Activated naive CD4-positive, alpha-beta T cell treated with anti-CD3 and anti-CD28 coated beads for 36 hours (primary cell): ENCODE results near the gene MALAT1. TPM values are rescaled to one million over a fixed set of nuclear protein-coding genes. Genes with fewer than 3 reads are reported as not detected.

Experiments used
- CTCF ChIA-PET: fragments of 350-600 bp; sonication (Branson Sonifier 250); formaldehyde crosslinking; loops from one replicate; lab custom pipeline; 2021; ENCODE audit warnings: antibody characterized with exemption; lab: Charles Lee
- DNase-seq: peaks from one replicate; pipeline ENCODE4 v3.0.0-alpha.2; 2020
- H3K27ac Mint-ChIP-seq: one replicate; pipeline ENCODE4 v1.8.0; 2021; ENCODE audit warnings: mild to moderate bottlenecking, mixed read lengths
- H3K27me3 Mint-ChIP-seq: one replicate; pipeline ENCODE4 v1.8.0; 2021; ENCODE audit warnings: low read depth, mixed read lengths
- H3K36me3 Mint-ChIP-seq: one replicate; pipeline ENCODE4 v1.8.0; 2021; ENCODE audit warnings: low read depth, mixed read lengths
- H3K4me1 Mint-ChIP-seq: one replicate; pipeline ENCODE4 v1.8.0; 2021; ENCODE audit warnings: low read depth, mixed read lengths
- H3K4me3 Mint-ChIP-seq: one replicate; pipeline ENCODE4 v1.8.0; 2021; ENCODE audit warnings: mild to moderate bottlenecking, moderate library complexity, mixed read lengths
- H3K9me3 Mint-ChIP-seq: one replicate; pipeline ENCODE4 v1.8.0; 2021; ENCODE audit warnings: mixed read lengths
- intact Hi-C: fragments of 100-400 bp; cut with micrococcal nuclease; formaldehyde crosslinking; loops from one replicate; pipeline ENCODE4 v1.15.1; 2023
- total RNA-seq, 2 experiments: library from RNA; stranded (reverse); gene quantifications; one replicate each; pipeline ENCODE4 v1.2.3, GENCODE V29; 2021

MALAT1 gene
- total RNA-seq, 2 experiments from 2014 or later: 10,460 to 10,508 TPM

DNA sequence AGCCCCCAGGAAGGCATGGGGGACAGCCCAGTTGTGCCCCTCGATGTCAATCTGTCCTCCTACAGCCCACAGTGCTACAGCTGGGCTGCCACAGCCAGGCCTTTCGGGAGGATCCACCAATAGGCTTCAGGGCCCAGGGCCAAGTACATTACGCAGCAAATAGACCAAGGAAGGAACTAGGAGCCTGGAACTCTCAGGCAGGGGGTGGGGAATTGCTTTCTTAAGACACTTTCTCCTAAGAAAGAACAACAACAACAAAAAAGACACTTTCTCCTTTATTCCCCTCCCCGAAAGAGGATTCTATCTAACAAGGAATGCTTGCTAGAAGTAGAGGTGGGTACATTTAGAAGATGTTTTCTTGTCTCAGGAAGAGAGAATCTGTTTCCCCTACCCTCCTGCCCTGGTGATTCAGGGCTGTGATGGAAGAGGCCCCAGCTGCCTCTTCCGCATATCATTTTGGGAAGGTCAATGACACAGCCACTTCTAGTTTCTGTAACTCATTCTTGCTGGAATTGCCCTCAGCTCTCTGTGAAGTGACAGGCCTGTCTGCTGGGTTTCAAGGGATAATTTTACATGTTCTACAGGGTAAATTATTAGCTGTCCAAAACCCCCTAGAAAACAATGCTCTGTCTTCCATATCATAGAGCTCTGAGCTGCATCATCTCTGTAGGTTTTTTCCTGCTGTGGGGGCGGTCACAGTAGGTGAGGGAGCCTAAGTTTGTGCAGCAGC lies 6.0 kb upstream of the MALAT1 start:
- H3K27me3 Mint-ChIP-seq: no peaks in the 10 kb centered on the region
- H3K4me3 Mint-ChIP-seq: peak overlapping the region; percentile 67
- DNase-seq: peak; percentile 81
- H3K4me1 Mint-ChIP-seq: peaks cover 76% of the 10 kb centered on the region
- H3K27ac Mint-ChIP-seq: peak overlapping the region; percentile 95
- no peaks in the 10 kb centered on the region for H3K9me3 Mint-ChIP-seq
- H3K36me3 Mint-ChIP-seq: peaks cover 3% of the 10 kb centered on the region
- intact Hi-C loops: loop anchor here (1.0 to 10.0 kb wide), 4 partner anchors 16 to 628 kb away; partner anchors contain the start of gene SLC25A45
- CTCF ChIA-PET: interaction anchor here (0.9 to 3.5 kb wide), 4 partner anchors 11 to 24 kb away, joined by 6 to 20 read pairs (median 13); no protein-coding TSS in a partner anchor

DNA sequence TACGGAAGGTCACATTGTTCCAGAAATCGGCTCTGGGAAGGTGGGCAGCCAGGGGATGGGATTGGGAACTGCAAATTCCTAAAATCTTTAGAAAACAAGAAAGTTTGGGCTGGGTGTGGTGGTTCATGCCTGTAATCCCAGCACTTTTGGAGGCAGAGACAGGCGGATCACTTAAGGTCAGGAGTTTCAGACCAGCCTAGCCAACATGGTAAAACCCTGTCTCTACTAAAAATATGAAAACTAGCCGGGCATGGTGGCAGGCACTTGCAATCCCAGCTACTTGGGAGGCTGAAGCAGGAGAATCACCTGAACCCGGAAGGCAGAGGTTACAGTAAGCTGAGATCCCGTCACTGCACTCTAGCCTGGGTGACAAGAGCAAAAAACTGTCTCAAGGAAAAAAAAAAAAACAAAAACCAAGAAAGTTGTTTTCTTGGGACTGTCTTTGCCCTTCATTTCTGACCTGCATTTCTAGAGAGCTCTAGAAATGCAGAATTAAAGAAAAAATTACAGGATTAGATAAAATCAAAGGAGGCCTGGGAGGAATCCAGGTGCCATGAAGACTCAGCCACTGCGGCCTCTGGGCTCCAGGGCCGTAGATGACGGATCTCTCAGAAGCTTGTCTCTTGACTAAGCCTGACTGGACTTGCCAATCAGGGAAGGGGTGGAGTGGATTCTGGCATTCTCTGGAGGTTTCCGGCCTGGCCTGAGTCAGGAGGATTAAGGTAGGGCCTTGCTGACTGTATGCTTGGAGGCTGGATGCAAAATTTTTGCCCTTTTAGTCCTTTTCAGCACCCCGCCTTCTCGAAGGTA lies 5.3 kb upstream of the MALAT1 start:
- no peak for DNase-seq

DNA sequence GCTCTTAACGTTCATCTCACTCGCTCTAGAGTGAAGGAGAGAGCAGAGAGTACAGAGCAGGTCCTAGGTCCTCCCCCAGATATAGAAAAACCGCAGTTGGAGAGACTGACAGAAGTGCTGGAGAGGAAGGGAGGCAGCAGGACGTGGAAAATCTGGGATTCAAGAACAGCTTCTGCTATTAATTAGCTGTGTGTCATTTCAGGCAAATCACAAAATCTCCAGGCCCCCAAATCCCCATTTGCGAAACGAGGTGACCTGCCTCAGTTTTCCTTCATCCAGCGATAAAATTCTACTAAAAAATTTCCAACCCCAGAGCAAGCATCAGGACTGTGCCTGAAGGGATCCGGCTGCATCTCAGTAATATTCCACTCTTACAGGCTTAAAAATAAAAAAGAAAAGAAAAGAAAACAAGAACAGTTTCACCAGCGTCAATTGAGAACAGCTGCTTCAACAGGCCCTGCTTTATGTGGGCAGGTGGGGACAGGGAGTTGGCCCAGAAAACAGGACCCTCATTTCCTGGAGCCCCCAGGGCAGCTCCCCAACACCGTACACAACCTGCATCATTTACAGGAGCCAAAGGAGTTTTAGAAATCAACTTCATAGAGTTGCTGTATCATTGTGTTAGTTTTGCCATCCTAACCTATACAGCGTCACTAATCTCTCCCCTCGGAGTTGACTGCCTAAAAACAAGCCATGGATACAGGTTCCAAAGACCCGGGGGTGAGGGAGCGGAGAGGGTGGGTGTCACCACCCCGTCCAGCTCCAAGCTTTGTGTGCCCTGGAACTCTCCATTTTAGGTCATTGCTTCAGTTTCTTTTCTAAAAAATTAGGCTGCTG lies 2.3 kb upstream of the MALAT1 start:
- peak; percentile 43 for DNase-seq
- H3K9me3 Mint-ChIP-seq: no peaks in the 10 kb centered on the region
- no peak overlapping the region for H3K4me3 Mint-ChIP-seq
- CTCF ChIA-PET: interaction anchor here (1.0 to 17.7 kb wide), 10 partner anchors 9 to 77 kb away, joined by 4 to 359 read pairs (median 9); partner anchors contain the start of gene NEAT1
- no peaks in the 10 kb centered on the region for H3K27me3 Mint-ChIP-seq
- H3K27ac Mint-ChIP-seq: no peak overlapping the region
- intact Hi-C loops: loop anchor here (1.0 to 10.0 kb wide), 7 partner anchors 19 to 719 kb away; partner anchors contain the start of genes NEAT1, SF1 and SLC25A45
- peaks cover 3% of the 10 kb centered on the region for H3K36me3 Mint-ChIP-seq
- peaks cover 45% of the 10 kb centered on the region for H3K4me1 Mint-ChIP-seq

More for the DNA sequence above, 5.3 kb upstream of the MALAT1 start:
- H3K4me1 Mint-ChIP-seq: peaks cover 68% of the 10 kb centered on the region
- H3K27me3 Mint-ChIP-seq: no peaks in the 10 kb centered on the region
- intact Hi-C loops: loop anchor here (1.0 to 10.0 kb wide), 4 partner anchors 16 to 629 kb away; partner anchors contain the start of gene SLC25A45
- CTCF ChIA-PET: interaction anchor here (0.6 to 3.5 kb wide), 5 partner anchors 12 to 24 kb away, joined by 3 to 20 read pairs (median 7); no protein-coding TSS in a partner anchor
- H3K36me3 Mint-ChIP-seq: peaks cover 3% of the 10 kb centered on the region
- H3K4me3 Mint-ChIP-seq: peak overlapping the region; percentile 67
- no peaks in the 10 kb centered on the region for H3K9me3 Mint-ChIP-seq
- peak overlapping the region; percentile 95 for H3K27ac Mint-ChIP-seq

DNA sequence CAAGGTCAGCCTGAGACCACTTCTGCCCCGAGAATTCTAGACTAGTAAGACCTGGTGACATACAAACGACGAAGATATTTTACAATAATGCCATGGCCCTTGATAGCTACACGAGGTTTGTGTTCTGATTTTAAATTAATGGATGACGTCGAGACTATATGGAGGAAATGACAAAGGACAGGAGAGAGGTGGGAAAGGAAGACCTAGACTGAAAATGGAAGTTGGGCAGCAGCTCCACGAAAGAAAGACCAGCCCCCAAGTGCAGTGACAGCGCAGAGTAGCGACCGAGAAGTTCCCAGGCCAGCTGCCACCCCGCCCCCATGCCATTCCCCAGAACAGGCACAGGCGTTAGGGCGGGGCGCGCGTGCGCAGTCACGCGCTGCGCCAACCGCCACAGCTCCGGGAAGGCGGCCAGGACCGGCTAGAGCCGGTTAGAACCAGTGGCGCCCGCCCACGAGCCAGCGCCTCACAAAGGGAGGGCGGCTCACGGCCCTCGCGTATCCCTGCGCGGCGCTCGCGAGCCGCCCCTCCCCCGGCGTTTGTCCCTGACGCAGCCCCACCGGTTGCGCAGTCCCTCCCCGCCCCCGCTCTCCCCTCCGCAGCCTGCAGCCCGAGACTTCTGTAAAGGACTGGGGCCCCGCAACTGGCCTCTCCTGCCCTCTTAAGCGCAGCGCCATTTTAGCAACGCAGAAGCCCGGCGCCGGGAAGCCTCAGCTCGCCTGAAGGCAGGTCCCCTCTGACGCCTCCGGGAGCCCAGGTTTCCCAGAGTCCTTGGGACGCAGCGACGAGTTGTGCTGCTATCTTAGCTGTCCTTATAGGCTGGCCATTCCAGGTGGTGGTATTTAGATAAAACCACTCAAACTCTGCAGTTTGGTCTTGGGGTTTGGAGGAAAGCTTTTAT lies 1.5 kb upstream of the MALAT1 start:
- no peaks in the 10 kb centered on the region for H3K9me3 Mint-ChIP-seq
- CTCF ChIA-PET: interaction anchor here (0.6 to 17.7 kb wide), 12 partner anchors 9 to 299 kb away, joined by 3 to 359 read pairs (median 7); partner anchors contain the start of gene NEAT1
- H3K27me3 Mint-ChIP-seq: no peaks in the 10 kb centered on the region
- H3K4me3 Mint-ChIP-seq: no peak overlapping the region
- peaks cover 37% of the 10 kb centered on the region for H3K4me1 Mint-ChIP-seq
- peaks cover 3% of the 10 kb centered on the region for H3K36me3 Mint-ChIP-seq
- peak; percentile 99 for DNase-seq
- no peak overlapping the region for H3K27ac Mint-ChIP-seq
- intact Hi-C loops: loop anchor here (1.0 to 10.0 kb wide), 7 partner anchors 20 to 720 kb away; partner anchors contain the start of genes NEAT1, SF1 and SLC25A45

DNA sequence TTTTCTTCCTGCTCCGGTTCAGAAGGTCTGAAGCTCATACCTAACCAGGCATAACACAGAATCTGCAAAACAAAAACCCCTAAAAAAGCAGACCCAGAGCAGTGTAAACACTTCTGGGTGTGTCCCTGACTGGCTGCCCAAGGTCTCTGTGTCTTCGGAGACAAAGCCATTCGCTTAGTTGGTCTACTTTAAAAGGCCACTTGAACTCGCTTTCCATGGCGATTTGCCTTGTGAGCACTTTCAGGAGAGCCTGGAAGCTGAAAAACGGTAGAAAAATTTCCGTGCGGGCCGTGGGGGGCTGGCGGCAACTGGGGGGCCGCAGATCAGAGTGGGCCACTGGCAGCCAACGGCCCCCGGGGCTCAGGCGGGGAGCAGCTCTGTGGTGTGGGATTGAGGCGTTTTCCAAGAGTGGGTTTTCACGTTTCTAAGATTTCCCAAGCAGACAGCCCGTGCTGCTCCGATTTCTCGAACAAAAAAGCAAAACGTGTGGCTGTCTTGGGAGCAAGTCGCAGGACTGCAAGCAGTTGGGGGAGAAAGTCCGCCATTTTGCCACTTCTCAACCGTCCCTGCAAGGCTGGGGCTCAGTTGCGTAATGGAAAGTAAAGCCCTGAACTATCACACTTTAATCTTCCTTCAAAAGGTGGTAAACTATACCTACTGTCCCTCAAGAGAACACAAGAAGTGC lies 661 bp upstream of the MALAT1 start:
- Mint-ChIP-seq H3K9me3 (no peaks in the 10 kb centered on the region), H3K4me3 (no peak overlapping the region), H3K27me3 (no peaks in the 10 kb centered on the region), H3K36me3 (peaks cover 3% of the 10 kb centered on the region), H3K27ac (no peak overlapping the region), H3K4me1 (peaks cover 31% of the 10 kb centered on the region)
- CTCF ChIA-PET: interaction anchor here (0.8 to 17.7 kb wide), 8 partner anchors 10 to 78 kb away, joined by 3 to 359 read pairs (median 6); partner anchors contain the start of gene NEAT1
- intact Hi-C loops: loop anchor here (5.0 to 10.0 kb wide), 2 partner anchors 633 to 721 kb away; partner anchors contain the start of gene SF1
- DNase-seq: peak; percentile 78

DNA sequence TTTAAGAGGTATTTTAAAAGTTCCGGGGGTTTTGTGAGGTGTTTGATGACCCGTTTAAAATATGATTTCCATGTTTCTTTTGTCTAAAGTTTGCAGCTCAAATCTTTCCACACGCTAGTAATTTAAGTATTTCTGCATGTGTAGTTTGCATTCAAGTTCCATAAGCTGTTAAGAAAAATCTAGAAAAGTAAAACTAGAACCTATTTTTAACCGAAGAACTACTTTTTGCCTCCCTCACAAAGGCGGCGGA lies 193 bp upstream of the MALAT1 start:
- peaks cover 3% of the 10 kb centered on the region for H3K36me3 Mint-ChIP-seq
- H3K9me3 Mint-ChIP-seq: no peaks in the 10 kb centered on the region
- no peak overlapping the region for H3K4me3 Mint-ChIP-seq
- DNase-seq: no peak
- CTCF ChIA-PET: interaction anchor here (1.6 to 17.7 kb wide), 6 partner anchors 10 to 79 kb away, joined by 5 to 359 read pairs (median 10); partner anchors contain the start of gene NEAT1
- H3K27ac Mint-ChIP-seq: no peak overlapping the region
- H3K27me3 Mint-ChIP-seq: no peaks in the 10 kb centered on the region
- peaks cover 28% of the 10 kb centered on the region for H3K4me1 Mint-ChIP-seq
- intact Hi-C loops: loop anchor here (5.0 to 10.0 kb wide), 2 partner anchors 634 to 721 kb away; partner anchors contain the start of gene SF1

DNA sequence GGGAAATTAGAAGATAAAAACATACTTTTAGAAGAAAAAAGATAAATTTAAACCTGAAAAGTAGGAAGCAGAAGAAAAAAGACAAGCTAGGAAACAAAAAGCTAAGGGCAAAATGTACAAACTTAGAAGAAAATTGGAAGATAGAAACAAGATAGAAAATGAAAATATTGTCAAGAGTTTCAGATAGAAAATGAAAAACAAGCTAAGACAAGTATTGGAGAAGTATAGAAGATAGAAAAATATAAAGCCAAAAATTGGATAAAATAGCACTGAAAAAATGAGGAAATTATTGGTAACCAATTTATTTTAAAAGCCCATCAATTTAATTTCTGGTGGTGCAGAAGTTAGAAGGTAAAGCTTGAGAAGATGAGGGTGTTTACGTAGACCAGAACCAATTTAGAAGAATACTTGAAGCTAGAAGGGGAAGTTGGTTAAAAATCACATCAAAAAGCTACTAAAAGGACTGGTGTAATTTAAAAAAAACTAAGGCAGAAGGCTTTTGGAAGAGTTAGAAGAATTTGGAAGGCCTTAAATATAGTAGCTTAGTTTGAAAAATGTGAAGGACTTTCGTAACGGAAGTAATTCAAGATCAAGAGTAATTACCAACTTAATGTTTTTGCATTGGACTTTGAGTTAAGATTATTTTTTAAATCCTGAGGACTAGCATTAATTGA lies 1.0 kb downstream of the MALAT1 start:
- DNase-seq: no peak
- Mint-ChIP-seq H3K4me1 (peaks cover 21% of the 10 kb centered on the region), H3K36me3 (no peaks in the 10 kb centered on the region), H3K9me3 (no peaks in the 10 kb centered on the region), H3K4me3 (no peak overlapping the region), H3K27me3 (no peaks in the 10 kb centered on the region), H3K27ac (no peak overlapping the region)
- intact Hi-C loops: loop anchor here (5.0 to 10.0 kb wide), 2 partner anchors 635 to 723 kb away; partner anchors contain the start of gene SF1
- CTCF ChIA-PET: interaction anchor here (1.3 to 17.7 kb wide), 4 partner anchors 22 to 80 kb away, joined by 3 to 359 read pairs (median 6); partner anchors contain the start of gene NEAT1

DNA sequence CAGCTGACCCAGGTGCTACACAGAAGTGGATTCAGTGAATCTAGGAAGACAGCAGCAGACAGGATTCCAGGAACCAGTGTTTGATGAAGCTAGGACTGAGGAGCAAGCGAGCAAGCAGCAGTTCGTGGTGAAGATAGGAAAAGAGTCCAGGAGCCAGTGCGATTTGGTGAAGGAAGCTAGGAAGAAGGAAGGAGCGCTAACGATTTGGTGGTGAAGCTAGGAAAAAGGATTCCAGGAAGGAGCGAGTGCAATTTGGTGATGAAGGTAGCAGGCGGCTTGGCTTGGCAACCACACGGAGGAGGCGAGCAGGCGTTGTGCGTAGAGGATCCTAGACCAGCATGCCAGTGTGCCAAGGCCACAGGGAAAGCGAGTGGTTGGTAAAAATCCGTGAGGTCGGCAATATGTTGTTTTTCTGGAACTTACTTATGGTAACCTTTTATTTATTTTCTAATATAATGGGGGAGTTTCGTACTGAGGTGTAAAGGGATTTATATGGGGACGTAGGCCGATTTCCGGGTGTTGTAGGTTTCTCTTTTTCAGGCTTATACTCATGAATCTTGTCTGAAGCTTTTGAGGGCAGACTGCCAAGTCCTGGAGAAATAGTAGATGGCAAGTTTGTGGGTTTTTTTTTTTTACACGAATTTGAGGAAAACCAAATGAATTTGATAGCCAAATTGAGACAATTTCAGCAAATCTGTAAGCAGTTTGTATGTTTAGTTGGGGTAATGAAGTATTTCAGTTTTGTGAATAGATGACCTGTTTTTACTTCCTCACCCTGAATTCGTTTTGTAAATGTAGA lies 1.7 kb downstream of the MALAT1 start:
- H3K9me3 Mint-ChIP-seq: no peaks in the 10 kb centered on the region
- H3K4me3 Mint-ChIP-seq: no peak overlapping the region
- intact Hi-C loops: no loop called here
- no peaks in the 10 kb centered on the region for H3K27me3 Mint-ChIP-seq
- peak; percentile 46 for DNase-seq
- H3K27ac Mint-ChIP-seq: no peak overlapping the region
- CTCF ChIA-PET: interaction anchor here (0.6 to 17.7 kb wide), 5 partner anchors 23 to 81 kb away, joined by 3 to 359 read pairs (median 5); partner anchors contain the start of gene NEAT1
- H3K36me3 Mint-ChIP-seq: no peaks in the 10 kb centered on the region
- peaks cover 25% of the 10 kb centered on the region for H3K4me1 Mint-ChIP-seq

DNA sequence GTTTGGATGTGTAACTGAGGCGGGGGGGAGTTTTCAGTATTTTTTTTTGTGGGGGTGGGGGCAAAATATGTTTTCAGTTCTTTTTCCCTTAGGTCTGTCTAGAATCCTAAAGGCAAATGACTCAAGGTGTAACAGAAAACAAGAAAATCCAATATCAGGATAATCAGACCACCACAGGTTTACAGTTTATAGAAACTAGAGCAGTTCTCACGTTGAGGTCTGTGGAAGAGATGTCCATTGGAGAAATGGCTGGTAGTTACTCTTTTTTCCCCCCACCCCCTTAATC lies 2.3 kb downstream of the MALAT1 start:
- no peak for DNase-seq
- CTCF ChIA-PET: interaction anchor here (17.7 kb wide), 1 partner anchor 81 kb away, joined by 359 read pairs; the partner anchor contains the start of gene NEAT1
- Mint-ChIP-seq H3K27ac (no peak overlapping the region), H3K9me3 (no peaks in the 10 kb centered on the region), H3K4me1 (peaks cover 25% of the 10 kb centered on the region), H3K4me3 (no peak overlapping the region), H3K27me3 (no peaks in the 10 kb centered on the region), H3K36me3 (no peaks in the 10 kb centered on the region)
- intact Hi-C loops: no loop called here
